ENCODE data around the gene PECR. TPM values are rescaled to one million over a fixed set of nuclear protein-coding genes. Genes with fewer than 3 reads are reported as not detected.

Gene PECR
- total and polyA plus RNA-seq, 10 of the 15 experiments (the other 5 are each of a cell fraction or from before 2014, with no cell fraction given), result 7.6 to 37.4 (median 25.7) TPM

- intact Hi-C loops (cut with micrococcal nuclease; ENCODE audit: unreplicated experiment), result loop anchor here (2.0 kb wide), 1 partner anchor 19 kb away; no protein-coding TSS in a partner anchor
- peak; percentile 40 for ATAC-seq
- H3K9ac ChIP-seq (ENCODE audit: control insufficient read depth, insufficient read depth, low read length), result peak overlapping the region; percentile 75
- peaks cover 4 to 10% of the 10 kb centered on the region in 2 experiments; a peak in 2 of 4 replicates for H3K36me3 ChIP-seq (ENCODE audit: control insufficient read depth in 2 of 2, insufficient read depth in 2 of 2, low read length in 1 of 2)
- H4K20me1 ChIP-seq (ENCODE audit: control insufficient read depth, insufficient read depth), result no peaks in the 10 kb centered on the region
- H3K4me1 ChIP-seq (ENCODE audit: control insufficient read depth, insufficient read depth, low read length), result peaks cover 46% of the 10 kb centered on the region
- no TSS peak for BruUV-seq (replicated peaks)
- H3K79me2 ChIP-seq (ENCODE audit: control insufficient read depth, insufficient read depth, low read length), result peaks cover 76% of the 10 kb centered on the region
- peak overlapping the region; percentile 9 for H2AFZ ChIP-seq (ENCODE audit: control insufficient read depth, low read depth, low read length)
- no peak for DNase-seq (ENCODE audit: low read depth, low spot score)
- peak overlapping the region; percentile 88 for H3K4me2 ChIP-seq (ENCODE audit: control insufficient read depth, insufficient read depth)
- CTCF ChIA-PET, result interaction anchor here (0.5 to 3.8 kb wide), 12 partner anchors 10 to 402 kb away, joined by 3 to 32 read pairs (median 5); no protein-coding TSS in a partner anchor
- H3K27me3 ChIP-seq (replicated peaks in 1 of 2; ENCODE audit: control insufficient read depth in 2 of 2, insufficient read depth in 2 of 2, low read length in 1 of 2), result no peaks in the 10 kb centered on the region
- 17% methylated on average over 9 of the region's 9 CpGs for WGBS (ENCODE audit: insufficient coverage, insufficient replicate concordance, low lambda C conversion rate, missing lambda C conversion rate)
- SMC1A ChIA-PET (ENCODE audit: uncharacterized antibody, unreplicated experiment), result interaction anchor here (0.7 to 3.3 kb wide), 14 partner anchors 10 to 57 kb away, joined by 3 to 23 read pairs (median 6); no protein-coding TSS in a partner anchor
- in situ Hi-C loops (cut with MboI), result no loop called here
- H3K9me3 ChIP-seq (replicated peaks; ENCODE audit: control insufficient read depth, insufficient read depth, low read length), result no peaks in the 10 kb centered on the region
- FAIRE-seq, result no peak
- RAD21 ChIA-PET (ENCODE audit: unreplicated experiment), result interaction anchor here (0.6 to 10.3 kb wide), 12 partner anchors 10 to 1006 kb away, joined by 3 to 104 read pairs (median 4); no protein-coding TSS in a partner anchor
- POLR2A ChIA-PET, result interaction anchor here (0.8 to 4.0 kb wide), 10 partner anchors 9 to 411 kb away, joined by 3 to 24 read pairs (median 4); partner anchors contain the start of gene SMARCAL1
- peak overlapping the region; percentile 90 for H3K27ac ChIP-seq (ENCODE audit: control insufficient read depth, insufficient read depth)
- peak overlapping the region; percentile 49 for H3K4me3 ChIP-seq
- TF ChIP-seq, protein P1, sequence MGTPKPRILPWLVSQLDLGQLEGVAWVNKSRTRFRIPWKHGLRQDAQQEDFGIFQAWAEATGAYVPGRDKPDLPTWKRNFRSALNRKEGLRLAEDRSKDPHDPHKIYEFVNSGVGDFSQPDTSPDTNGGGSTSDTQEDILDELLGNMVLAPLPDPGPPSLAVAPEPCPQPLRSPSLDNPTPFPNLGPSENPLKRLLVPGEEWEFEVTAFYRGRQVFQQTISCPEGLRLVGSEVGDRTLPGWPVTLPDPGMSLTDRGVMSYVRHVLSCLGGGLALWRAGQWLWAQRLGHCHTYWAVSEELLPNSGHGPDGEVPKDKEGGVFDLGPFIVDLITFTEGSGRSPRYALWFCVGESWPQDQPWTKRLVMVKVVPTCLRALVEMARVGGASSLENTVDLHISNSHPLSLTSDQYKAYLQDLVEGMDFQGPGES (IDR thresholded peaks at IDR 0.05), result no peak
- TF ChIP-seq BACH1 (IDR thresholded peaks at IDR 0.05; ENCODE audit: borderline replicate concordance) (no peak), EGR1 (IDR thresholded peaks at IDR 0.05; ENCODE audit: borderline replicate concordance in 1 of 2, low read depth in 2 of 2, low read length in 2 of 2) (no peak), SMC3 (IDR thresholded peaks at IDR 0.05; ENCODE audit: borderline replicate concordance, low read length) (no peak), RUNX3 (IDR thresholded peaks at IDR 0.05; ENCODE audit: low read length) (peak; percentile 41), SMARCA5 (IDR thresholded peaks at IDR 0.05) (no peak), E4F1 (IDR thresholded peaks at IDR 0.05; ENCODE audit: borderline replicate concordance, partially characterized antibody) (no peak), ASH2L (IDR thresholded peaks at IDR 0.05; ENCODE audit: borderline replicate concordance, low read depth) (no peak), NFIC (IDR thresholded peaks at IDR 0.05; ENCODE audit: low read depth, low read length) (peak; percentile 46; the same call in 1 of the 2 replicates), RELA (IDR thresholded peaks at IDR 0.05; ENCODE audit: borderline replicate concordance, partially characterized antibody) (no peak), RAD21 (IDR thresholded peaks at IDR 0.05; ENCODE audit: insufficient read depth, low read depth, low read length) (no peak), MYC (IDR thresholded peaks at IDR 0.05; ENCODE audit: insufficient read depth, insufficient read length, insufficient replicate concordance, low read length, severe bottlenecking) (no peak), TAF1 (IDR thresholded peaks at IDR 0.05; ENCODE audit: borderline replicate concordance, low read depth, low read length) (no peak)
- TF ChIP-seq, protein P2, sequence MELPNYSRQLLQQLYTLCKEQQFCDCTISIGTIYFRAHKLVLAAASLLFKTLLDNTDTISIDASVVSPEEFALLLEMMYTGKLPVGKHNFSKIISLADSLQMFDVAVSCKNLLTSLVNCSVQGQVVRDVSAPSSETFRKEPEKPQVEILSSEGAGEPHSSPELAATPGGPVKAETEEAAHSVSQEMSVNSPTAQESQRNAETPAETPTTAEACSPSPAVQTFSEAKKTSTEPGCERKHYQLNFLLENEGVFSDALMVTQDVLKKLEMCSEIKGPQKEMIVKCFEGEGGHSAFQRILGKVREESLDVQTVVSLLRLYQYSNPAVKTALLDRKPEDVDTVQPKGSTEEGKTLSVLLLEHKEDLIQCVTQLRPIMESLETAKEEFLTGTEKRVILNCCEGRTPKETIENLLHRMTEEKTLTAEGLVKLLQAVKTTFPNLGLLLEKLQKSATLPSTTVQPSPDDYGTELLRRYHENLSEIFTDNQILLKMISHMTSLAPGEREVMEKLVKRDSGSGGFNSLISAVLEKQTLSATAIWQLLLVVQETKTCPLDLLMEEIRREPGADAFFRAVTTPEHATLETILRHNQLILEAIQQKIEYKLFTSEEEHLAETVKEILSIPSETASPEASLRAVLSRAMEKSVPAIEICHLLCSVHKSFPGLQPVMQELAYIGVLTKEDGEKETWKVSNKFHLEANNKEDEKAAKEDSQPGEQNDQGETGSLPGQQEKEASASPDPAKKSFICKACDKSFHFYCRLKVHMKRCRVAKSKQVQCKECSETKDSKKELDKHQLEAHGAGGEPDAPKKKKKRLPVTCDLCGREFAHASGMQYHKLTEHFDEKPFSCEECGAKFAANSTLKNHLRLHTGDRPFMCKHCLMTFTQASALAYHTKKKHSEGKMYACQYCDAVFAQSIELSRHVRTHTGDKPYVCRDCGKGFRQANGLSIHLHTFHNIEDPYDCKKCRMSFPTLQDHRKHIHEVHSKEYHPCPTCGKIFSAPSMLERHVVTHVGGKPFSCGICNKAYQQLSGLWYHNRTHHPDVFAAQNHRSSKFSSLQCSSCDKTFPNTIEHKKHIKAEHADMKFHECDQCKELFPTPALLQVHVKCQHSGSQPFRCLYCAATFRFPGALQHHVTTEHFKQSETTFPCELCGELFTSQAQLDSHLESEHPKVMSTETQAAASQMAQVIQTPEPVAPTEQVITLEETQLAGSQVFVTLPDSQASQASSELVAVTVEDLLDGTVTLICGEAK (IDR thresholded peaks at IDR 0.05; ENCODE audit: borderline replicate concordance), result 0 out of 2 replicates have a peak, but pooled peaks have one; percentile 11
Observed at GRCh38 chr2:216001216-216002100, 80.2 kb downstream of the PECR start.

Data from GM12878 (cell line).